Loucy (cell line): ENCODE data around the gene AGAP1.

Source experiments
- H2AFZ ChIP-seq: fragments of 200-600 bp; sonication (generic); 2 replicates; pipeline ENCODE4 v1.6.0; 2016; ENCODE audit warnings: antibody characterized with exemption, mild to moderate bottlenecking, low read length, moderate library complexity
- H3F3A ChIP-seq: fragments of 200-600 bp; 2 replicates; pipeline ENCODE4 v1.6.0; 2016; ENCODE audit warnings: antibody characterized with exemption, low read depth, mild to moderate bottlenecking
- H3K27me3 ChIP-seq: fragments of 200-600 bp; sonication (generic); 2 replicates; pipeline ENCODE4 v1.6.1; 2014; ENCODE audit warnings: low read length, mild to moderate bottlenecking; ENCODE audit not compliant: insufficient read depth, poor library complexity, severe bottlenecking
- H3K36me3 ChIP-seq: fragments of 200-600 bp; sonication (generic); 2 replicates; pipeline ENCODE4 v1.6.1; 2016; ENCODE audit warnings: low read length; ENCODE audit not compliant: insufficient read depth
- H3K4me1 ChIP-seq: fragments of 200-600 bp; sonication (generic); 2 replicates; pipeline ENCODE4 v1.5.1; 2014; ENCODE audit warnings: low read length, mild to moderate bottlenecking; ENCODE audit not compliant: insufficient read depth, poor library complexity, severe bottlenecking
- H3K4me2 ChIP-seq: fragments of 200-600 bp; sonication (generic); 2 replicates; pipeline ENCODE4 v1.6.0; 2014; ENCODE audit warnings: antibody characterized with exemption, low read length, low read depth, mild to moderate bottlenecking; ENCODE audit not compliant: poor library complexity, severe bottlenecking
- H3K4me3 ChIP-seq: fragments of 200-600 bp; sonication (generic); 2 replicates; pipeline ENCODE4 v1.5.1; 2014; ENCODE audit warnings: low read length, mild to moderate bottlenecking, mixed read lengths; ENCODE audit not compliant: poor library complexity, severe bottlenecking
- H3K79me2 ChIP-seq: fragments of 200-600 bp; sonication (generic); 2 replicates; pipeline ENCODE4 v1.6.1; 2014; ENCODE audit warnings: low read length; ENCODE audit not compliant: insufficient read depth
- H3K9ac ChIP-seq: fragments of 200-600 bp; sonication (generic); 2 replicates; pipeline ENCODE4 v1.6.0; 2014; ENCODE audit warnings: mild to moderate bottlenecking, low read depth, low read length, moderate library complexity; ENCODE audit not compliant: poor library complexity, severe bottlenecking
- H3K9me2 ChIP-seq: fragments of 200-600 bp; sonication (generic); replicated peaks from 2 replicates; pipeline ENCODE4 v1.6.1; 2016; ENCODE audit warnings: low read depth, low read length, mixed read lengths
- H3K9me3 ChIP-seq: fragments of 200-600 bp; sonication (generic); 2 replicates; pipeline ENCODE4 v1.6.1; 2014; ENCODE audit warnings: mild to moderate bottlenecking, antibody characterized with exemption, low read length, low read depth; ENCODE audit not compliant: insufficient read depth
- H4K20me1 ChIP-seq: fragments of 200-600 bp; sonication (generic); 2 replicates; pipeline ENCODE4 v1.6.0; 2014; ENCODE audit warnings: antibody characterized with exemption, low read length, mild to moderate bottlenecking; ENCODE audit not compliant: insufficient read depth, poor library complexity, severe bottlenecking
- CTCF ChIP-seq: fragments of 200-600 bp; sonication (generic); conservative IDR thresholded peaks from 2 replicates; pipeline ENCODE4 v1.5.1; 2014; ENCODE audit warnings: mild to moderate bottlenecking, antibody characterized with exemption, low read length
- EZH2phosphoT487 ChIP-seq: fragments of 200-600 bp; IDR thresholded peaks from 2 replicates; pipeline ENCODE4 v1.6.1; 2018; ENCODE audit warnings: antibody characterized with exemption, mild to moderate bottlenecking, moderate library complexity, borderline replicate concordance

AGAP1 gene

GRCh38 chr2:235768606-235769005 lies 274.8 kb downstream of the AGAP1 start:
- Histone ChIP-seq H3K27me3 (no peaks in the 10 kb centered on the region), H3K4me3 (no peak overlapping the region), H3K9me2 (no peaks in the 10 kb centered on the region), H2AFZ (no peak overlapping the region), H3F3A (no peaks in the 10 kb centered on the region), H3K36me3 (peaks cover 3% of the 10 kb centered on the region; the same call in 1 of the 2 replicates), H4K20me1 (no peaks in the 10 kb centered on the region), H3K9me3 (no peaks in the 10 kb centered on the region), H3K9ac (no peak overlapping the region), H3K4me2 (no peak overlapping the region), H3K4me1 (no peaks in the 10 kb centered on the region), H3K79me2 (no peaks in the 10 kb centered on the region)
- TF ChIP-seq EZH2phosphoT487 (no peak), CTCF (no peak)

- Histone ChIP-seq H3K9me2 (no peaks in the 10 kb centered on the region), H3K4me2 (no peak overlapping the region), H3K79me2 (no peaks in the 10 kb centered on the region), H3F3A (no peaks in the 10 kb centered on the region), H2AFZ (no peak overlapping the region), H3K36me3 (peaks cover 3% of the 10 kb centered on the region; the same call in 1 of the 2 replicates), H3K4me3 (no peak overlapping the region), H3K9me3 (no peaks in the 10 kb centered on the region), H3K4me1 (no peaks in the 10 kb centered on the region), H3K27me3 (no peaks in the 10 kb centered on the region), H3K9ac (no peak overlapping the region), H4K20me1 (no peaks in the 10 kb centered on the region)
- TF ChIP-seq EZH2phosphoT487, result no peak
- TF ChIP-seq CTCF, result no peak
Measured at GRCh38 chr2:235769046-235769445, 275.2 kb downstream of the AGAP1 start.

- no peaks in the 10 kb centered on the region for H3K36me3 ChIP-seq
- no peak overlapping the region for H2AFZ ChIP-seq
- no peaks in the 10 kb centered on the region for H3K79me2 ChIP-seq
- H3K4me3 ChIP-seq, result no peak overlapping the region
- no peaks in the 10 kb centered on the region for H3K9me3 ChIP-seq
- no peaks in the 10 kb centered on the region for H3K9me2 ChIP-seq
- H3F3A ChIP-seq, result no peaks in the 10 kb centered on the region
- no peaks in the 10 kb centered on the region for H4K20me1 ChIP-seq
- TF ChIP-seq EZH2phosphoT487, result no peak
- TF ChIP-seq CTCF, result no peak
- no peaks in the 10 kb centered on the region for H3K27me3 ChIP-seq
- H3K4me2 ChIP-seq, result no peak overlapping the region
- H3K4me1 ChIP-seq, result no peaks in the 10 kb centered on the region
- H3K9ac ChIP-seq, result no peak overlapping the region
Measured at GRCh38 chr2:235770909-235771820, 277.3 kb downstream of the AGAP1 start.
